GM12872 (cell line): Measurements from ENCODE around the gene TPRX2.

Source experiments
- CTCF ChIP-seq: IDR thresholded peaks from 3 replicates; pipeline ENCODE4 v1.5.1; 2011; ENCODE audit warnings: low read depth, mild to moderate bottlenecking, low read length, moderate library complexity; ENCODE audit not compliant: insufficient read depth

Gene TPRX2

DNA sequence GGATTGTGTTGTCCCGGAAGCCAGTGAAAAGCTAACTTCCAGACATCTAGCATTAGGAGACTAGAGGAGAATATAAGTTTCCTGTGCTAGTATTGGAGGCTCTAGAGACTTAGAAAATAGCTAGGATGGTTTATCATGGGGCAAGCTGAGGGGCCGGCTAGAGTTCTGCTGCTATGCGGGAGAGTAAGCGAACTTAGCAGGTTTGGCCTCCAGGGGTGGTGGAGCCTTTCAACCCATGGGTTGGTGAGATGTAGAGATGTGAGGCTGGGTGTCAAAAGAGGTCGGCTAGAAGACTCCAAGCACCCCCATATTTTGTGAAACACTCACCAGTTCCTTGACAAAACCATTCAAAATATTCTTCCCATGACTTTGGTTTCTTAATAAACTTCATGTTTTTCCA, 22.7 kb downstream of the TPRX2 start:
- TF ChIP-seq CTCF: no peak

- no peak for TF ChIP-seq CTCF
Observed at GRCh38 chr19:47882890-47883289, 23.9 kb downstream of the TPRX2 start.

DNA sequence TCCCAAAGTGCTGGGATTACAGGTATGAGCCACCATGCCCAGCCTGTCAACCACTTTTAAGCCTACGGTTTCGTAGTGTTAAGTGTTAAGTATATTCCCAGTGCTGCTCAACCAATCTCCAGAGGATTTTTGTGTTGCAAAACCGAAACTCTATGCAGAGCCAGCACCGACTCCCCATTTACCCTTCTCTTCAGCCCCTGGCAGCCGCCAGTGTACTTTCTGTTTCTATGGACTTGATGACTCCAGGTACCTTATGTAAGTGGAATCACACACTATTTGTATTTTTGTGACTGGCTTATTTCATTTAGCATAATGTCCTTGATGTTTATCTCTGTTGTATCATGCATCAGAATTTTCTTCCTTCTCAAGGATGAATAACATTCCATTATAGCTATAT, 26.0 kb downstream of the TPRX2 start:
- TF ChIP-seq CTCF: no peak

DNA sequence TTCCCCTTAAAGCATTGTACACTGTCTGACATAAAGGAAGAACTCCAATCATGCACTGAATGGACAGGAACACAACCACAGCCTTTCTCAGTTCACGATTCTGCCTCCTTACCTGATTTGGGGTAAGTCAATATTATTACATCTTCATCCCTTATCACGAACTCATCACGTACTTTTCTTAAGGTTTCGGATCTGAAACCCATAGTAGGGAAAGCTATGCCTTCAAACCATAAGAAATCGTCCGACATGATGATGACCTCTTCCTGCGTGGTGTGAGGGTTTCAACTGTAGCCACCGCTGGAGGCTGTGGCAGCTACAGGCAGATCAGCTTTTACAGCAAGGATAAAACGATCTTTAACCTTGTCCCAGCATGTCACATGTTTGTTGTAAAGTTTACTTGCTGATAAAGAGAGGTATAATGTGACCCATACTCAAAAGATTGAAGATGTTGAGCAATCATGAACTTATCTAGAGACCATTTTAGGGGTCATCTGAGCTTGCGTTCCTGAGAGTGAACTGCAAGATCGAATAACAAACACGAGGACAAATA, 27.1 kb downstream of the TPRX2 start, which contains the start of gene SULT2A1:
Gene SULT2A1 (minus strand): TSS at position 306 of the 550 bp plus-strand sequence. CDS start 58 bp downstream, at position 248.
- no peak for TF ChIP-seq CTCF

- TF ChIP-seq CTCF: no peak
Observed at GRCh38 chr19:47890865-47891621, 32.0 kb downstream of the TPRX2 start.

DNA sequence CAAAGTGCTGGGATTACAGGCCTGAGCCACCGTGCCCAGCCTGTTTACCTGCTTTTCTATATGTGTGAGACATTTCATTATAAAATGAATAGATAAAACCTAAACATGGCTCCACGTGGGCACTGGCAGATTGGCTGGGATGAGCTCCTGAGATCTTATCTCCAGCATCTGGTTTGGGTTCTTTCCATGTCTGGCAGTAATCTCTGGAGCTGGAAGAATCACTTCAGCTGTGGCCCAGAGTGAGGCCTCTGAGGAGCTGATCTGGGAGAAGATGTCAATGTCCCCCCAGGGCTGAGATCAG, 32.5 kb downstream of the TPRX2 start:
- TF ChIP-seq CTCF: no peak

DNA sequence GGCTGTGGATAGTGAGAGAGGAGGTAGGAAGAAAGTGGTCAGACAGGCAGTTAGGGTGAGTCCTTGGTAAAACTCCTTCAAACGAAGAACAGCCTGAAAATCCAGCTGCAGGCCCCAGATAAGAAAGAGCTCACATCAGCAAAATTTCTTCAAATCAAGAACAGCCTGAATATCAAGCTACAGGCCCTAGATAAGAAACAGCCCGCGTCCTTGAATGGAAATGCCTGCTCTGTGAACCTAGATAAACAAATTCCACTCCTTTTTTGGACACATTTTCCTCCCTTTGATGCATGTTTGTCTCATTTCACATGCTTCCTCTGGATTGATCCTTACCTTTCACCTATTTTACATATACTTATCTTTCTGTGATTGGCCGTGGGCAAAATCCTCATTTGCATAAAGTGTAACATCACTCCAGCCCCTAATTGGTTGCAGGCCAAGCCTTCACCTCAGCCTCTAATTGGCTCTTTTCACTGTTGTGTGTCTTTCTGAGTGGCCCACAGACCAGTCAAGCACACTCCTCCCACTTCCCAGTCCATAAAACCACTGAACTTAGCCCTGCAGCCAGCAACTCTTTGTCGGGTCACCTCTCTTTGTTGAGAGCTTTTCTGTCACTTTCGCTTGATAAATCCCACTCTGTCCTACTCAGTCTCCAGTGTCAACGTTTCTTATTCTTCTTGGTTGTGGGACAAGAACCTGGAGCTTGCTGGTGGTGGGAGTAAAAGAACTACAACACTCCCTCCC, 33.1 kb downstream of the TPRX2 start:
- no peak for TF ChIP-seq CTCF
